CD4-positive, CD25-positive, alpha-beta regulatory T cell (primary cell): Measurements from ENCODE around the gene MUC20. TPM values are rescaled to one million over a fixed set of nuclear protein-coding genes. Genes with fewer than 3 reads are reported as not detected.
A peak's percentile ranks its signal among the peaks of the same experiment; 100 is the strongest.
"Not testable (repeated sequence)": the region's sequence is repeated elsewhere in the genome, so short reads cannot be mapped to it uniquely, and the experiment has no call there.

Experiments used
- ATAC-seq, 2 donors: fragments of 150-1000 bp; cut with Tn5 transposase; one replicate each; pipeline ENCODE4 v1.10.0; 2021; ENCODE audit warnings: low read depth in 2 of 2, moderate number of reproducible peaks in 2 of 2, moderate library complexity in 1 of 2
- DNase-seq, 3 donors: peaks; one replicate each; pipeline versions ENCODE4 v3.0.0 to v3.0.0-alpha.2; 2012 to 2022; ENCODE audit warnings: mixed read lengths in 1 of 3
- H3K27ac ChIP-seq: one replicate; pipeline ENCODE4 v1.7.0; 2013; ENCODE audit warnings: mild to moderate bottlenecking, low read length; ENCODE audit not compliant: insufficient read depth, poor library complexity, severe bottlenecking
- H3K27me3 ChIP-seq: one replicate; pipeline ENCODE4 v1.7.0; 2013; ENCODE audit warnings: low read length; ENCODE audit not compliant: control insufficient read depth, insufficient read depth
- H3K36me3 ChIP-seq: one replicate; pipeline ENCODE4 v1.7.0; 2013; ENCODE audit warnings: mild to moderate bottlenecking, low read length, moderate library complexity; ENCODE audit not compliant: control insufficient read depth, insufficient read depth
- H3K4me1 ChIP-seq: 2 replicates; pipeline ENCODE4 v1.7.0; 2013; ENCODE audit warnings: mild to moderate bottlenecking, low read length; ENCODE audit not compliant: insufficient read depth, control insufficient read depth, poor library complexity, severe bottlenecking
- H3K4me3 ChIP-seq: one replicate; pipeline ENCODE4 v1.7.0; 2013; ENCODE audit warnings: low read depth, mild to moderate bottlenecking, low read length, moderate library complexity
- H3K9me3 ChIP-seq, 2 experiments: 1 replicate in 1 of 2; 2 replicates in 1 of 2; pipeline ENCODE4 v1.7.0; 2013; ENCODE audit warnings: low read length in 2 of 2, mild to moderate bottlenecking in 1 of 2, moderate library complexity in 1 of 2; ENCODE audit not compliant: control insufficient read depth in 2 of 2
- H3K27ac Mint-ChIP-seq, 3 donors: one replicate each; pipeline ENCODE4 v1.8.0; 2020 to 2022; ENCODE audit warnings: mild to moderate bottlenecking in 3 of 3, mixed read lengths in 3 of 3, moderate library complexity in 2 of 3
- H3K27me3 Mint-ChIP-seq: one replicate; pipeline ENCODE4 v1.8.0; 2022; ENCODE audit warnings: mild to moderate bottlenecking, mixed read lengths
- H3K36me3 Mint-ChIP-seq: one replicate; pipeline ENCODE4 v1.8.0; 2020; ENCODE audit warnings: mixed read lengths
- H3K4me1 Mint-ChIP-seq, 4 donors: one replicate each; pipeline ENCODE4 v1.8.0; 2020 to 2022; ENCODE audit warnings: mixed read lengths in 4 of 4, mild to moderate bottlenecking in 1 of 4
- H3K4me3 Mint-ChIP-seq, 4 donors: one replicate each; pipeline ENCODE4 v1.8.0; 2020 to 2022; ENCODE audit warnings: mild to moderate bottlenecking in 4 of 4, mixed read lengths in 4 of 4, moderate library complexity in 3 of 4
- H3K9me3 Mint-ChIP-seq, 7 donors: one replicate each; pipeline ENCODE4 v1.8.0; 2020 to 2022; ENCODE audit warnings: mixed read lengths in 7 of 7, mild to moderate bottlenecking in 3 of 7, moderate library complexity in 2 of 7
- polyA plus RNA-seq, 4 donors: library from polyadenylated mRNA; unstranded; fragments of 300-500 nt; fragmentation: Illumina TruSeq; gene quantifications; one replicate each; pipeline ENCODE4 v1.2.3, GENCODE V29; 2021
- total RNA-seq: library from RNA; stranded (reverse); gene quantifications from one replicate; pipeline ENCODE4 v1.2.3, GENCODE V29; 2022

Gene MUC20
- total and polyA plus RNA-seq, 5 donors from 2014 or later: 0.14 to 1.5 (median 0.47) TPM; not detected in 2

GRCh38 chr3:195703776-195704175 lies 17.0 kb upstream of the MUC20 start:
- Mint-ChIP-seq H3K27me3 (no peaks in the 10 kb centered on the region), H3K9me3 (no peaks in the 10 kb centered on the region), H3K4me1 (peaks cover 0 to 7% (median 1%) of the 10 kb centered on the region in 4 donors), H3K36me3 (peaks cover 7% of the 10 kb centered on the region), H3K4me3 (no peak overlapping the region), H3K27ac (no peak overlapping the region)
- H3K27me3 ChIP-seq: no peaks in the 10 kb centered on the region
- peaks cover 2% of the 10 kb centered on the region for H3K36me3 ChIP-seq
- H3K4me3 ChIP-seq: no peak overlapping the region
- DNase-seq (no peak), ATAC-seq (no peak)
- H3K9me3 ChIP-seq: no peaks in the 10 kb centered on the region
- H3K27ac ChIP-seq: no peak overlapping the region
- no peaks in the 10 kb centered on the region for H3K4me1 ChIP-seq

DNA sequence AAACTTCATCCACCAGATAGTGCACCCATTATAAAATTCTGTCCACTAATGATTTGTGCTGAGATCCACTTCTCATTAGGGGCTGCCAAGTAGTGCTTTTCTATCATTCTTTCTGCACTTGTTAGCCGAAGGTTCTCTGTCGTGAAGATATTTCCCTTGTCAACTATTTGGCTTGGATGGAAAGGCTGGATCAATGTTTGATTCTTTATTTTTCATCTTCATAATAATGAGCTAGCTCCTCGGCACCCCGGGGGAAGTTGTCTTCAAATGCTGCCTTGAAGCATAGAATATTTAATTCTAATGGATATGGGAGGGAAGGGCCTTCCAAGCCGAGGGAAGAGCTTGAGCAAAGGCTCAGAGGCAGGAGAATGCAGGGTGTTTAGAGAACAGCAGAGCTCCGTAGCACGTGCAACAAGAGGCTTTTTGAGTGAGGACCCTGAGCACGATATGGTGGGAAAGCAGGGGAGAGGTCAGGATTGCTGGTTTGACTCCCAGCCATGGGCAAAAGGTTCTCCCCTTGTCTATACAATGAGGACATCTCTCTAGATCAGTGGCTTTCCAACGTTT lies 16.3 kb upstream of the MUC20 start:
- no peak overlapping the region for H3K27ac ChIP-seq
- peaks cover 13% of the 10 kb centered on the region for H3K36me3 Mint-ChIP-seq
- no peaks in the 10 kb centered on the region for H3K27me3 ChIP-seq
- no peak overlapping the region for H3K4me3 Mint-ChIP-seq
- no peak for ATAC-seq
- H3K27me3 Mint-ChIP-seq: no peaks in the 10 kb centered on the region
- no peak for DNase-seq
- no peaks in the 10 kb centered on the region for H3K9me3 Mint-ChIP-seq
- peaks cover 2% of the 10 kb centered on the region for H3K36me3 ChIP-seq
- H3K4me1 Mint-ChIP-seq: peaks cover 0 to 7% (median 0%) of the 10 kb centered on the region in 4 donors
- no peaks in the 10 kb centered on the region for H3K4me1 ChIP-seq
- no peak overlapping the region for H3K4me3 ChIP-seq
- H3K27ac Mint-ChIP-seq: no peak overlapping the region
- H3K9me3 ChIP-seq: no peaks in the 10 kb centered on the region

DNA sequence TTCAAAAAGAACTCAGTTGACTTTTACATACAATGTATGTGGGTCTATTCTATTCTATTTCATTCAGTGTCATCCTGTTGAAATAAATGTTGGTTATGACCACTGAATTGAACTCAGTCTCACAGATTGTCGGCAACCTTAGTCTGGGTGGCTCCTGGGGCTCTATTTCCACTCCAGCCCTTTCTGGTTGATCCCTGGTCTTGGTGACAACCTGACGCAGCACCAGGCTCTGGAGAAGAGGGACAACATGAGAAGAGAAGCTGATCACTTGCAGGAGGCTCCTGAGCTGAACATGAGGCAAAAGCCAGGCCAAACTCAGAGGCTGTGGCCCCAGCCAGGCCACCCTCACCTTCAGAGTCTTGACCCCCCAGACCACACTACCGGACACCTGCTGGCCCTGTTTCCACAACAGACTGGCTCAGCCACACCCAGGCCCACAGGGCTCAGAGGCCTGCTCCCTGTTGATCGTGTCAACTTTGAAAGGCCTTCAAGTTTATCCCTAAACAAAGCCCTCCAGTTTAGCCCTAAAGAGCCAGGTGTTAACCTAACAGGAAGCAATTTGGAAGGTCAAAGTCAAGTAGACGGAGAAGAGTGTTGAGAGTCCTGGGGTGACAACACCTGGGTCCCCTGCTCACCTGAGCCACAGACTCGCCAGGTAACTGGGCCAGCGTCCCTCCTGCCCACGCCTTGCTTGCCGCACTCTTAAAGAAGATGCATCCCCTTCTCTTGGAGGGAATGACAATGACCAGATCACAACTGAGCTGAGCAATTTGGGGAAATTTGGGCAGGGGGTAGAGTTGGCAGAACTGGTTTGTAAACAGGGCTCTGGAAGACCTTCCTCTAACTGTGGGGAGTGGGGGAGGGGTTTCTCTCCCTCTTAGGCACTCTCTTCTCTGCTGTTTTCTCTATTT lies 15.4 kb upstream of the MUC20 start:
- Histone ChIP-seq H3K27me3 (no peaks in the 10 kb centered on the region), H3K4me1 (no peaks in the 10 kb centered on the region), H3K4me3 (no peak overlapping the region), H3K36me3 (peaks cover 2% of the 10 kb centered on the region), H3K27ac (no peak overlapping the region), H3K9me3 (no peaks in the 10 kb centered on the region)
- ATAC-seq (no peak), DNase-seq (no peak)
- Mint-ChIP-seq H3K4me3 (no peak overlapping the region), H3K9me3 (no peaks in the 10 kb centered on the region), H3K27me3 (no peaks in the 10 kb centered on the region), H3K36me3 (peaks cover 21% of the 10 kb centered on the region), H3K27ac (peak overlapping the region in 1 of 3 donors; percentile 6), H3K4me1 (no peaks in the 10 kb centered on the region)

GRCh38 chr3:195708061-195708460 lies 12.7 kb upstream of the MUC20 start:
- ATAC-seq: no peak
- Mint-ChIP-seq H3K9me3 (no peaks in the 10 kb centered on the region), H3K4me3 (no peak overlapping the region), H3K4me1 (no peaks in the 10 kb centered on the region), H3K36me3 (peaks cover 33% of the 10 kb centered on the region), H3K27ac (no peak overlapping the region), H3K27me3 (no peaks in the 10 kb centered on the region)
- no peaks in the 10 kb centered on the region for H3K4me1 ChIP-seq
- H3K36me3 ChIP-seq: peaks cover 7% of the 10 kb centered on the region
- no peaks in the 10 kb centered on the region for H3K27me3 ChIP-seq
- no peak overlapping the region for H3K27ac ChIP-seq
- H3K9me3 ChIP-seq: no peaks in the 10 kb centered on the region
- H3K4me3 ChIP-seq: no peak overlapping the region
- no peak for DNase-seq

DNA sequence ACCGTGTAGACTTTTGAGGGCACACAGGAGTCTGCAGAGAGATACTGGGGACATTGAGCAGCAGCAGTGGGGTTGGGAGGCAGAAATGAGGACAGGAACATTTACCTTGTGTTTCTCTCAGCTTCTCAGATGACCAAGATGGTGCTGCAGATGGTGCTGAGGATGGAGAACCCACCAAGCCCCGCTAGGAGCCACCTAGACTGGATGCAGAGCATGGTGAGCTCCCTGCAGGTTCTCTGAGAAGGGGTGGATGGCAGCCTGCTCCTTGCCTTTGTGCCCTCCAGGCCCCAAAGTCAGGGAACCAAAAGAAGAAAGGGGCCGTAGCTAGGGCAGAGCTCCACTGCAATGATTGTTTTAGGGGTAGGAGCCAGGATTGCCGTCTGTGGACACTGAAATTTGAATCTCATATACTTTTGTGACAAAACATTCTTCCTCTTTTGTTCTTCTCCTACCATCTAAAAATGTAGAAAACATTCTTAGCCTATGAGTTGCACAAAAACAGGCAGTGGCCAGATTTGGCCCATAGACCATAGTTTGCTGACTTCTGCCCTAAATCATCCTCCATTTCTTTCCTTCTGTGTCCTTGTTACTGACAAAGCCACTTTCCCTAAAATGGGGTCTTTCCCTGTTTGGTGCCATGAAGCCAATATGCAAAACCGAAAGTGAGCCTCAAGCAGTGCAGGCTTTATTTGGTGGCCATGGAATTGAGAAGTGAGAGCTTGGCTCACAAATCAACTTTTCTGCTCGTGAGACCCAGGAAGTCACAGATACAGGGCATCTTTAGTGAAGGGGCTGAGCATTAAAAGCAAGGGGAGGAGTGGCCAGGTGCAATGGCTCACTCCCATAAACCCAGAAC lies 11.9 kb upstream of the MUC20 start:
- Histone ChIP-seq H3K27me3 (no peaks in the 10 kb centered on the region), H3K4me3 (no peak overlapping the region), H3K27ac (no peak overlapping the region), H3K4me1 (no peaks in the 10 kb centered on the region), H3K9me3 (no peaks in the 10 kb centered on the region), H3K36me3 (peaks cover 7% of the 10 kb centered on the region)
- H3K36me3 Mint-ChIP-seq: peaks cover 33% of the 10 kb centered on the region
- no peak for DNase-seq
- no peaks in the 10 kb centered on the region for H3K9me3 Mint-ChIP-seq
- H3K4me1 Mint-ChIP-seq: no peaks in the 10 kb centered on the region
- H3K4me3 Mint-ChIP-seq: no peak overlapping the region
- no peak for ATAC-seq
- no peaks in the 10 kb centered on the region for H3K27me3 Mint-ChIP-seq
- no peak overlapping the region for H3K27ac Mint-ChIP-seq

DNA sequence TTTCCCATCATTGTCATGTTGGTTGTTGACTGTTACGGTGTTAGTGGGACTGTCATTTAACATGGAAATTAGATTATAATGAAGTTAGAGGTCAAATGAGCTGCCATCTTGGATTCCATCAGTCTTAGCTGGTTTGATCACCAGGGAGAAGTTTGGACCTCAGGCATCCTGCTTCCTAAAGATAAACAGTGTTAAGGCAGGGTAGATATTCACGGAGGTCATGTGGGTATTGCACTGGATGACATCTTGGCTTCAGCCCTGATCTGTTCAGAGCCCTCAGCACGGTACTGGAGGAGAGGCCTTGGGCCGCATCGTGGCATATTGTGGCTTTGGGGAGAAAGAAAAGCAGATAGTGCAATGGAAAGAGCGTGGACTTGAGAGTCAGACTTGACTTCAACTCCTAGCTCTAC lies 11.1 kb upstream of the MUC20 start:
- no peaks in the 10 kb centered on the region for H3K9me3 ChIP-seq
- Mint-ChIP-seq H3K27me3 (no peaks in the 10 kb centered on the region), H3K27ac (no peak overlapping the region), H3K36me3 (peaks cover 39% of the 10 kb centered on the region), H3K4me3 (no peak overlapping the region), H3K9me3 (no peaks in the 10 kb centered on the region), H3K4me1 (no peaks in the 10 kb centered on the region)
- no peaks in the 10 kb centered on the region for H3K27me3 ChIP-seq
- H3K4me3 ChIP-seq: no peak overlapping the region
- ATAC-seq: no peak
- DNase-seq: no peak
- no peak overlapping the region for H3K27ac ChIP-seq
- H3K4me1 ChIP-seq: no peaks in the 10 kb centered on the region
- H3K36me3 ChIP-seq: peaks cover 9% of the 10 kb centered on the region

- H3K4me3 ChIP-seq, H3K27ac ChIP-seq, H3K4me1 Mint-ChIP-seq, H3K27me3 ChIP-seq, H3K9me3 ChIP-seq, H3K9me3 Mint-ChIP-seq, H3K27me3 Mint-ChIP-seq, H3K4me3 Mint-ChIP-seq, DNase-seq, H3K27ac Mint-ChIP-seq, H3K4me1 ChIP-seq, ATAC-seq: not testable (repeated sequence)
- H3K36me3 ChIP-seq: peaks cover 14% of the 10 kb centered on the region
- peaks cover 45% of the 10 kb centered on the region for H3K36me3 Mint-ChIP-seq
These were observed 10.5 kb upstream of the MUC20 start for GRCh38 chr3:195710126-195710905.
